Measurements from ENCODE around the gene GPX3. TPM values are rescaled to one million over a fixed set of nuclear protein-coding genes. Genes with fewer than 3 reads are reported as not detected.

The GPX3 gene
- total and polyA plus RNA-seq, 2 of the 8 experiments (the other 6 are each of a cell fraction or from before 2014, with no cell fraction given): 27.8 to 77.9 TPM

- H2AFZ ChIP-seq (ENCODE audit: low read length): no peak overlapping the region
- H3K9ac ChIP-seq (replicated peaks in 1 of 4; ENCODE audit: extremely low read depth in 1 of 4, low read depth in 3 of 4, low read length in 3 of 4): no peak overlapping the region
- ChIA-PET CTCF (ENCODE audit: partially characterized antibody) (interaction anchor here (0.8 to 5.2 kb wide), 10 partner anchors 9 to 141 kb away, joined by 3 to 25 read pairs (median 3); no protein-coding TSS in a partner anchor), POLR2A (ENCODE audit: partially characterized antibody) (interaction anchor here (1.7 kb wide), 1 partner anchor 14 kb away, joined by 5 read pairs; no protein-coding TSS in a partner anchor)
- H4K91ac ChIP-seq (replicated peaks; ENCODE audit: insufficient read length, low read length): no peak overlapping the region
- TF ChIP-seq CREB1 (IDR thresholded peaks at IDR 0.05) (no peak), EZH2 (IDR thresholded peaks at IDR 0.05; ENCODE audit: low read depth, low read length, severe bottlenecking) (no peak), GABPA (IDR thresholded peaks at IDR 0.05; ENCODE audit: borderline replicate concordance, insufficient read depth, low read length) (no peak), HDAC6 (IDR thresholded peaks at IDR 0.05; ENCODE audit: low read depth, low read length) (no peak), CHD1 (IDR thresholded peaks at IDR 0.05; ENCODE audit: low read depth, low read length) (no peak), JUN (IDR thresholded peaks at IDR 0.05; ENCODE audit: low read depth, low read length) (no peak), FOSL1 (IDR thresholded peaks at IDR 0.05; ENCODE audit: insufficient read depth, low read depth, low read length) (no peak), JUND (IDR thresholded peaks at IDR 0.05; ENCODE audit: low read length) (no peak), POU5F1 (IDR thresholded peaks at IDR 0.05; ENCODE audit: low read depth, low read length) (no peak), BCL11A (IDR thresholded peaks at IDR 0.05; ENCODE audit: low read depth in 2 of 2, low read length in 2 of 2) (no peak), RAD21 (IDR thresholded peaks at IDR 0.05 in 1 of 2, conservative IDR thresholded peaks at IDR 0.05 in 1 of 2; ENCODE audit: low read depth in 2 of 2, low read length in 2 of 2) (no peak), KDM1A (IDR thresholded peaks at IDR 0.05; ENCODE audit: borderline replicate concordance, low read length) (no peak), CBX8 (IDR thresholded peaks at IDR 0.05; ENCODE audit: borderline replicate concordance, low read depth, low read length) (no peak)
- H2BK5ac ChIP-seq (ENCODE audit: low read depth, low read length): no peak overlapping the region
- peaks cover 0 to 1% (median 0%) of the 10 kb centered on the region in 4 experiments; a peak in 1 of 7 replicates for H3K4me1 ChIP-seq (replicated peaks in 1 of 4; ENCODE audit: control insufficient read depth in 3 of 4, insufficient read depth in 4 of 4, low read length in 3 of 4)
- H3K14ac ChIP-seq (ENCODE audit: insufficient read length): no peak overlapping the region
- DNase-seq (ENCODE audit: low read depth in 1 of 2, low spot score in 2 of 2) (no peak), FAIRE-seq (no peak)
- no peak overlapping the region for H2BK15ac ChIP-seq (ENCODE audit: low read length)
- H3K79me2 ChIP-seq (ENCODE audit: control insufficient read depth in 1 of 2, insufficient read depth in 2 of 2, low read length in 2 of 2): no peaks in the 10 kb centered on the region
- no peak overlapping the region for H3K18ac ChIP-seq (ENCODE audit: extremely low read depth, low read length)
- peaks cover 0 to 5% (median 5%) of the 10 kb centered on the region in 4 experiments; a peak in 6 of 7 replicates for H3K27me3 ChIP-seq (replicated peaks in 1 of 4; ENCODE audit: control insufficient read depth in 3 of 4, extremely low read depth in 1 of 4, insufficient read depth in 3 of 4, low read length in 3 of 4)
- H4K20me1 ChIP-seq (replicated peaks in 1 of 2; ENCODE audit: control insufficient read depth in 1 of 2, insufficient read depth in 2 of 2, low read length in 2 of 2): peaks cover 0 to 3% of the 10 kb centered on the region in 2 experiments
- H4K5ac ChIP-seq (ENCODE audit: insufficient read length, low read depth, low read length): no peak overlapping the region
- H4K8ac ChIP-seq (ENCODE audit: extremely low read depth, insufficient read depth, low read length): no peak overlapping the region
- no peak overlapping the region for H3K4me2 ChIP-seq (ENCODE audit: insufficient read depth in 1 of 2, low read depth in 2 of 2, low read length in 2 of 2)
- H2BK12ac ChIP-seq (ENCODE audit: low read depth, low read length): no peak overlapping the region
- no peak overlapping the region for H3K23ac ChIP-seq (ENCODE audit: insufficient read length)
- H3K36me3 ChIP-seq (ENCODE audit: control insufficient read depth in 2 of 4, insufficient read depth in 4 of 4, low read length in 3 of 4): peaks cover 0 to 3% (median under 1%) of the 10 kb centered on the region in 4 experiments; a peak in 3 of 8 replicates
- H3K23me2 ChIP-seq (ENCODE audit: low read depth, low read length): peaks cover 6% of the 10 kb centered on the region; the same call in 1 of the 2 replicates
- H3K4ac ChIP-seq (replicated peaks; ENCODE audit: insufficient read length, low read depth, low read length): no peak overlapping the region
- 91% methylated on average over 7 of the region's 7 CpGs; no CpG with 5 or more reads in 1 of the 2 experiments for WGBS, 2 experiments (ENCODE audit: extremely low coverage in 1 of 2, insufficient coverage in 1 of 2, insufficient read length in 1 of 2, insufficient replicate concordance in 2 of 2, low coverage in 1 of 2, low lambda C conversion rate in 2 of 2, missing lambda C conversion rate in 1 of 2)
- no peak overlapping the region for H2AK5ac ChIP-seq (ENCODE audit: low read depth, low read length)
- no peak overlapping the region for H3K27ac ChIP-seq (ENCODE audit: low read depth, low read length)
- no peaks in the 10 kb centered on the region for H3K9me3 ChIP-seq (ENCODE audit: insufficient read depth in 2 of 2, low read depth in 1 of 2, low read length in 1 of 2)
- no peak overlapping the region for H3K4me3 ChIP-seq (ENCODE audit: extremely low read depth in 1 of 4, insufficient read depth in 2 of 4, low read depth in 3 of 4, low read length in 4 of 4)
- H3K56ac ChIP-seq (replicated peaks; ENCODE audit: insufficient read length, low read depth, low read length): no peak overlapping the region
- H2BK20ac ChIP-seq (ENCODE audit: low read length): no peak overlapping the region
- no peak overlapping the region for H2BK120ac ChIP-seq (replicated peaks; ENCODE audit: low read depth, low read length)
- no peaks in the 10 kb centered on the region; the same call in 1 of the 2 replicates for H3K79me1 ChIP-seq (ENCODE audit: low read depth, low read length)
These were observed 4.8 kb downstream of the GPX3 start for GRCh38 chr5:151025250-151025606.
